Subcutaneous preadipocyte (primary cell): ENCODE data around the gene CD84. TPM values are rescaled to one million over a fixed set of nuclear protein-coding genes. Genes with fewer than 3 reads are reported as not detected.

ENCODE experiments used
- total RNA-seq: library from RNA; depleted of rRNA; stranded (reverse); fragments of >200 nt; gene quantifications from 2 replicates; pipeline ENCODE4 v1.2.3, GENCODE V29; 2012

Gene CD84
- under 0.01 TPM in 1 of 2 replicates, not detected in the other for total RNA-seq

GRCh38 chr1:160579216-160579701 is at the start of gene CD84:
Gene CD84 (minus strand): TSS chr1:160579496. CDS start chr1:160579437, 59 bp downstream.

GRCh38 chr1:160522622-160523345 is 56.5 kb downstream of the CD84 start, which contains the start of gene SLAMF6:
Gene SLAMF6 (minus strand): TSS chr1:160523255. CDS start chr1:160523192, 63 bp downstream.

Other genes with a start within 250 kb of the CD84 start
- gene COPA, start 236.2 kb downstream of the CD84 start, total RNA-seq: 199 and 249 TPM in 2 replicates
- gene NCSTN, start 236.1 kb downstream of the CD84 start, total RNA-seq: 107 and 115 TPM in 2 replicates
- gene NHLH1, start 212.4 kb downstream of the CD84 start, total RNA-seq: 0.20 TPM in 1 of 2 replicates, not detected in the other
- under 0.01 TPM in 1 of 2 replicates, not detected in the other for gene VANGL2, start 178.9 kb downstream of the CD84 start, total RNA-seq
- gene SLAMF6, start 56.2 kb downstream of the CD84 start, total RNA-seq: not detected in 2 replicates
- gene SLAMF1, start 67.5 kb upstream of the CD84 start, total RNA-seq: not detected in 2 replicates
- not detected in 2 replicates for gene CD48, start 132.3 kb upstream of the CD84 start, total RNA-seq
- gene SLAMF7, start 159.8 kb upstream of the CD84 start, total RNA-seq: not detected in 2 replicates
- not detected in 2 replicates for gene LY9, start 216.7 kb upstream of the CD84 start, total RNA-seq